ENCODE data around the gene NT5DC1.

Gene NT5DC1

GRCh38 chr6:116100419-116101301 lies at the start of gene NT5DC1:
Gene NT5DC1, plus strand, starts transcription at chr6:116100853. Its CDS starts 78 bp downstream, at chr6:116100931.
- DNase-seq, result peak; percentile 76

- DNase-seq, result no peak
Observed at GRCh38 chr6:116051244-116051643, 49.4 kb upstream of the NT5DC1 start.

GRCh38 chr6:116055513-116055912 lies 45.1 kb upstream of the NT5DC1 start:
- no peak for DNase-seq

- no peak for DNase-seq
Observed at GRCh38 chr6:116057766-116058165, 42.9 kb upstream of the NT5DC1 start.

GRCh38 chr6:116059713-116060571 lies 40.7 kb upstream of the NT5DC1 start:
- DNase-seq, result no peak

GRCh38 chr6:116060572-116061283 lies 39.9 kb upstream of the NT5DC1 start, which contains the start of gene FRK:
Gene FRK, minus strand, starts transcription at chr6:116060891. Its CDS starts 580 bp downstream, at chr6:116060311.
- no peak for DNase-seq

GRCh38 chr6:116062496-116062895 lies 38.2 kb upstream of the NT5DC1 start:
- no peak for DNase-seq

- peak; percentile 9 for DNase-seq
Observed at GRCh38 chr6:116064666-116065065, 36.0 kb upstream of the NT5DC1 start.

GRCh38 chr6:116066789-116067188 lies 33.9 kb upstream of the NT5DC1 start:
- no peak for DNase-seq

- no peak for DNase-seq
Observed at GRCh38 chr6:116070101-116070500, 30.6 kb upstream of the NT5DC1 start.

GRCh38 chr6:116070616-116071389 lies 29.9 kb upstream of the NT5DC1 start:
- no peak for DNase-seq

GRCh38 chr6:116072368-116072767 lies 28.3 kb upstream of the NT5DC1 start:
- peak; percentile 22 for DNase-seq

GRCh38 chr6:116073765-116074440 lies 26.8 kb upstream of the NT5DC1 start:
- DNase-seq, result peak; percentile 60

- DNase-seq, result no peak
Observed at GRCh38 chr6:116074732-116075390, 25.8 kb upstream of the NT5DC1 start.

GRCh38 chr6:116078522-116078921 lies 22.1 kb upstream of the NT5DC1 start:
- no peak for DNase-seq

- DNase-seq, result no peak
Observed at GRCh38 chr6:116078945-116079344, 21.7 kb upstream of the NT5DC1 start.

GRCh38 chr6:116083052-116083451 lies 17.6 kb upstream of the NT5DC1 start:
- no peak for DNase-seq

- DNase-seq, result no peak
Observed at GRCh38 chr6:116084284-116084683, 16.4 kb upstream of the NT5DC1 start.

GRCh38 chr6:116087437-116088027 lies 13.1 kb upstream of the NT5DC1 start:
- peak; percentile 86 for DNase-seq

- DNase-seq, result peak; percentile 17
Observed at GRCh38 chr6:116088946-116089345, 11.7 kb upstream of the NT5DC1 start.

GRCh38 chr6:116090251-116090650 lies 10.4 kb upstream of the NT5DC1 start:
- DNase-seq, result no peak
